22Rv1 (cell line): ENCODE results near the gene RAP1GAP2.

ENCODE experiments used
- CTCF ChIP-seq: fragments of 450-650 bp; IDR thresholded peaks from 2 replicates; pipeline ENCODE4 v1.5.1; 2017; ENCODE audit warnings: mild to moderate bottlenecking
- ZFX ChIP-seq: fragments of 450-650 bp; IDR thresholded peaks from 2 replicates; pipeline ENCODE4 v1.6.1; 2017; ENCODE audit warnings: antibody characterized with exemption, borderline replicate concordance

GRCh38 chr17:3033248-3033640 lies 237.0 kb downstream of the RAP1GAP2 start:
- TF ChIP-seq CTCF (no peak), ZFX (no peak)
